ENCODE data around the gene ACSS1.

The ACSS1 gene

DNA sequence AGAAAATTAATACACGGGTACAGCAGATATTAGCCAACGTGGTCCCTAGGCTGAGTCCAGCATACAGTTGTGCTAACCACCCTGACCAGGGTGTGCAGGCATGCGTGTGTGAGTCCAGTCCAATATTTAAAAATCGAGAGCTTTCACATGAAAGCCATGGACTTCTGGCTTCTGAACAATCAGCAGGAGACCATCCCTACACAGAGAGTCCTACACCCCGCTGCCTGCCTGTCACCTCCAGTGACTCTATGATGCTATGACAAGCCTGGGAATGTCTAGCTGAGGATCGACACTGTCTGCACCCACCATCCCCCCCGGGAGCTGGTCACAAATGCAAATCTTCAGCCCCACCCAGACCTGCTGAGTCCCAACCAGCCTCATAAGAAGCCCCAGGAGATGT lies 7.9 kb downstream of the ACSS1 start:
- Histone ChIP-seq H3K27ac (replicated peaks) (no peak overlapping the region), H3K4me3 (replicated peaks; ENCODE audit: insufficient read depth, low read length) (no peak overlapping the region), H3K27me3 (ENCODE audit: insufficient read depth, poor library complexity, severe bottlenecking) (no peaks in the 10 kb centered on the region)
- TF ChIP-seq POLR2AphosphoS5 (IDR thresholded peaks at IDR 0.05; ENCODE audit: low read depth) (no peak), GABPA (IDR thresholded peaks at IDR 0.05; ENCODE audit: low read depth) (no peak), CTCF (IDR thresholded peaks at IDR 0.05; ENCODE audit: insufficient read depth, low read length) (no peak), REST (IDR thresholded peaks at IDR 0.05; ENCODE audit: insufficient replicate concordance, low read depth) (no peak), SPI1 (IDR thresholded peaks at IDR 0.05; ENCODE audit: borderline replicate concordance, low read depth) (no peak)
- DNase-seq (ENCODE audit: low read depth in 1 of 2, low spot score in 1 of 2) = no peak

GRCh38 chr20:25049261-25050060 lies 8.5 kb downstream of the ACSS1 start:
- DNase-seq (ENCODE audit: low read depth in 1 of 2, low spot score in 1 of 2) = no peak
- no peak overlapping the region for H3K27ac ChIP-seq (replicated peaks)

More at GRCh38 chr20:25049261-25050060, 8.5 kb downstream of the ACSS1 start:
- Histone ChIP-seq H3K27me3 (ENCODE audit: insufficient read depth, poor library complexity, severe bottlenecking) (no peaks in the 10 kb centered on the region), H3K4me3 (replicated peaks; ENCODE audit: insufficient read depth, low read length) (no peak overlapping the region)
- no peak for TF ChIP-seq GABPA (IDR thresholded peaks at IDR 0.05; ENCODE audit: low read depth)
- no peak for TF ChIP-seq SPI1 (IDR thresholded peaks at IDR 0.05; ENCODE audit: borderline replicate concordance, low read depth)
- no peak for TF ChIP-seq POLR2AphosphoS5 (IDR thresholded peaks at IDR 0.05; ENCODE audit: low read depth)
- no peak for TF ChIP-seq REST (IDR thresholded peaks at IDR 0.05; ENCODE audit: insufficient replicate concordance, low read depth)
- no peak for TF ChIP-seq CTCF (IDR thresholded peaks at IDR 0.05; ENCODE audit: insufficient read depth, low read length)
